HG02588 (cell line): ENCODE data around the gene ISCA1.
"Not testable (repeated sequence)": the region's sequence is repeated elsewhere in the genome, so short reads cannot be mapped to it uniquely, and the experiment has no call there.

ENCODE experiments used
- ATAC-seq: cut with Tn5 transposase; IDR thresholded peaks from one replicate; pipeline ENCODE4 v1.9.1; 2021; ENCODE audit warnings: mild to moderate bottlenecking, moderate library complexity; ENCODE audit not compliant: unreplicated experiment

The ISCA1 gene

DNA sequence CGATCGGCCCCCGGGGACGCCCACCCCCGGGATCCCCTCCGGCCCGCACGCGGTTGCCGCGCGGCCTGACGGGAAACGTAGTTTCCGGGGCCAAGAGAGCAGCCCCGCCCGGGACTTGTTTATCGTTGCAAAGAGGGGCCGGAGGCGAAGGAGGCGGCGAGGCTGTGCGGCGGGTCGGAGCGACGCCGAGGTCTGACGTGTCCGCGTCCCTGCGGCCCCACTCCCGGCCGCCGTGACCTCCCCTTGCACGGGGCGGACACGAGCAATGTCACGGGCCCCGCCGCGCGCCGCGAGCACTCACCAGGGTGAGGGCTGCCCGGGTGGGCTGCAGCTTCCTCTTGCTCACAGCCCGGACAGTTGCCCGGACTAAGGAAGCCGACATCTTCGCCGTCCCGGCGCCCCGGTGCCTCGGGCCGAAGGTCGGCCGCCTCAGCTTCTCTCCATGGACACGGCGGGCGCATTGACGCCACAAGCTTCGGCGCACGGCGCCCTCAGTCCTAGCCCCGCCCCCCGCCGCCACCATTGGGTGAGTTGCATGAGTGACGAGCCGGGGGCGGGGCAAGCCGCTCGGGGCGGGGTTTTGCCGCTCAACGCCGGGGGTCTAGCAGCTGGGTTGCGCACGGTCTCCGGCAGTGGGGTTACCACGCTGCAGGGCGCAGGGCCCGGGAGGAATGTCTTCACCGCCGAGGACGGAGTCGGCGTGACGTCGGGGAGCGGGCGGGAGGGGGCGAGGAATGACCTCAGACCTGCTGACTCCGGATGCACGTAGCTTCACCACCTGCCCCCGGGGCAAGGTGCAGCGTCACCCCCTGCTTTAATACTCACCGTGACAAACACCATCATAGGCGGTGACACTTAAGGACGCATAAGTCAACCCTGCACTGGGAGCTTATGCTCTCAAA is at the start of gene ISCA1:
Gene ISCA1 (minus strand): TSS at position 462 of the 902 bp plus-strand sequence. CDS start 80 bp downstream, at position 382.
- peak; percentile 75 for ATAC-seq

DNA sequence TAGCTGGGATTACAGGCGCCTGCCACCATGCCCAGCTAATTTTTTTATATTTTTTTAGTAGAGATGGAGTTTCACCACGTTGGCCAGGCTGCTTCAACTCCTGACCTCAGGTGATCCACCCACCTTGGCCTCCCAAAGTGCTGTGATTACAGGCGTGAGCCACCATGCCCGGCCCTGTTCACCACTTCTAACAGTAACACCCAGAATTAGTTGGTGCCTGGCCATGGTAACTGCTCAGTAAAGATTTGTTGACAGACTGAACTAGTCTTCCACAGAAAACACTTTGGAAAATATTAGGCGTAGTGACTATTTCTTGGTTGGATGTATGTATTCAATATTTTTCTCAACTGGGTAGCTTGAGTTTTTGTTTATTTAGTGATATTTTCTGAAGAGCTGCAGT is 47.8 kb upstream of the ISCA1 start:
- ATAC-seq: no peak

DNA sequence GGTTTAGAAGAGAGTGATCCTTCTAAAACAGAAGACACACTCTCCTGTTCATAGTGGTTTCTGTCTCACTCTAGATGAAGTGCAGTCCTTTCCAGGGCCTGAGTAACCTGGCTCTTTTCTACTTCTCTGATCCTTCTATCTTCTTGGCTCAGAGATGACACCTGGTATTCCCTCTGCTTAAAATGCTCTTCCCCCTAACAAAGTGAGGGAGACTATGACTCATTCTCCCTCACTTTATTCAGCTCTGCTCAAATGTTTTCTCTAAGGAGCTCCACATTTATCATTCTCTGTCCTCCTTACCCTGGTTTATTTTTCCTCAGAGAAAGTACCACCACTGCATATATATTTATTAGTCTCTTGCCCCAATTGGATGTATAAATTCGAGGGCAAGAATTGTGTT is 47.3 kb upstream of the ISCA1 start:
- no peak for ATAC-seq

DNA sequence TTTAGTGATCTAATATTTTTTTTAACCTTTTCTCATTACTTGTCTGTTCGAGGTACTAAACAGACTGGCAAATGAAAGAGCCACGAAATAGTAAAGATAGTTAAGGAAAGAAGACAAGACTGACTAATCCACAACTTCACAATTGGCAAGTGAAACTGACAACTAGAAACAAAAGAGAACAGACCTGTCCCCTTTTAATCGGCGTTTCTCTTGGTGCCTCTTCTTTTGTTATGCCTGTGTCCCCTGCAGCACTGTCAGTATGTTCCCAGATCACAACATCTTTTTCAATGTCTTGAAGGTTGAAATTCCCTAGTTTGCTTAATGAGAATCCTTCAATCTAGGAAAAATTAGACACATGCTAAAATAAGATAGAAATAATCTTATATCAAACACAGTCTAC is 45.8 kb upstream of the ISCA1 start:
- ATAC-seq: no peak

DNA sequence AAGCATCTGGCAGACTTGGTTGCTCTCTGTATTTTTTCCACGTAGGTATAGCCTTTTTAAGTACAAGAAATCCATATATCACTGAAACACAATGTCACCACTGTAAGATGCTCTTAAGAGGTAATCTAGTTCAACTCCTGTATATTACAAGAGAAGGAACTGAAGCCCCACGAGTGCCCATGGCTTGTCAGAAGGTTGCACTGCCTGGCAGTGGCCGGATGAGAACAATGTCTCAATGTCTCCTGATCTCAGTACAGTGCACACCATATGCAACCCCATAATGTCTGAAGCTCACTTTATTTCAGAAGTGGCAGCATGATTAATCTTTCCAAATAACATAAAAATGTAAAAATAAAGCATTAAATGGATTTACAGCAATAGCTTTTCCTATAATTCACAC is 44.2 kb upstream of the ISCA1 start:
- ATAC-seq: no peak

DNA sequence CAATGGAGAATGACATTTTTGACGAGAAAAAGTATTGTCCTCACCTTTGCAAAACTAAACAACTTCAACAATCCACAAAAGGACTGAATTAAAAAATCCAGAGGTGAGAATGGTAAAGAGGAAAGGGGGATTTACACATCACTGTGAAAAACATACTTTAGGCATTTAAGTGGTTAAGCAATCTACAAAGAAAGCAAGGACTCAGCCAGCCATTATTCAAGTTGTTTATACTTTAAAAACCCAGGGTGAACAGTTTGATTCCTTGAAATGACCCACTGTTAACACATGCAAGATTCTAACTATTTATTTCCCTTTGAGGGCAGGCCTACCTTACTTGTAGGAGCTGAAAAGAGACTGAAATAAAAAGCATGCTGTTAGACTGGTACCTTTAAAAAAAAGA is 42.6 kb upstream of the ISCA1 start:
- ATAC-seq: no peak

DNA sequence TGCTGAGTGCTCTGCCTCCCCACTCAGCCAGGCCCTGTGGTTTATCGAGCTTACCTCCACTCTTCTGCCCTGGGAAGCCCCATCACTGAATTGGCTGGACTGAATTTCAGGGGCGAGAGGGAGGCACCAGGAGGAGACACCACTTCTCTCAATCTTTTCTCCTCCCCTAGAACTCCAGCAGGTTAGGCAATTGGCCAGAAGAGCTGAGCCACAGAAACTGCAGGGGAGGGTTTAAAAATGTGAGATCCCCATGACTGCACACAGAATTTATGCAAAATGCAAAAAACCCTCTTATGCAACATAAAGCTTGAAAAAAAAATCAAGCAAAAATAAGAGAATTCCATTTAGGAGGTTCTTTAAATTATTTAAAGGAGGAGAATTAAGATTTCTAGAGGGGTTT is 42.0 kb upstream of the ISCA1 start:
- no peak for ATAC-seq

DNA sequence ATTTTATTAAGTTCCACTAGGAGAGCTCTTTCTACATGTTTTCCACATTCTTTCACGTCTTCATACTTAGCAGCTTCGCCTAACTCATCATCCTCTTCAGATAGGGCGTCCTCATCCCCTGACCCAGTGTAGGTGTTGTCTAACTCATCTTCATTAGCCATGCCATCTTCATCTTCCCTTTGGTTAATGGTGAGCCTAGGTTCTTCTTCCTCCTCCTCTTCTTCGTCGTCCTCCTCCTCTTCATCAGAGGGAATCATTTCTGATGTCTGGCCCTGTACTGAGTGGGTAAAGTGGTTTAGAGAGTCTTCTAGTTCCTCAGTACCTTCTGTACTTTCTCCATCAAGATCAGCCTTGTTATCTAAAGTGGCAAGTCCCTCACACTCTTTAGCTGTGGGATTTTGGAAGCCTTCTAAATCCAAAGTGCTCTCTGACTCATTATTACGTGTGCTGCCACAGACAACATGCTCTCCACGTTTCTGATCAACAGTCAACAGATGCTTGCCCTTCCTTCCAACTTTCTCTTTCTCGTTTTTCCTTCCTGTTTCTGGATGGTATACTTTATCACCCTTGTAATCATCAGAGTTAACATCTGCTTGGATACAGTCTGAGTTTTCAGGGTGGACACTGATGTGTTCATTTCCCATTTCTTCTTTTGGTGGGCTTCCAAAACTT is 40.8 kb upstream of the ISCA1 start:
- no peak for ATAC-seq

DNA sequence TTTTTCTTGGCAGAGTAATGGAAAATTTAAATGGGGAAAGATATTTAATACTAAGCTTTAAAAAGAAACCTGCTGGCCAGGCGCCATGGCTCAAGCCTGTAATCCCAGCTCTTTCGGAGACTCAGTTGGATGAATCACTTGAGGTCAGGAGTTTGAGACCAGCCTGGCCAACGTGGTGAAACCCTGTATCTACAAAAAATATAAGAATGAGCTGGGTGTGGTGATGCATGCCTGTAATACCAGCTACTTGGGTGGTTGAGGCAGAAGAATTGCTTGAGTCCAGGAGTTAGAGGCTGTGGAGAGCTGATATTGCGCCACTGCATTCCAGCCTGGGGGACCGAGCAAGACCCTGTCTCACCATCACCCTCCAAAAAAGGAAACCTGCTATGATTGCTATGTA is 39.0 kb upstream of the ISCA1 start:
- no peak for ATAC-seq

DNA sequence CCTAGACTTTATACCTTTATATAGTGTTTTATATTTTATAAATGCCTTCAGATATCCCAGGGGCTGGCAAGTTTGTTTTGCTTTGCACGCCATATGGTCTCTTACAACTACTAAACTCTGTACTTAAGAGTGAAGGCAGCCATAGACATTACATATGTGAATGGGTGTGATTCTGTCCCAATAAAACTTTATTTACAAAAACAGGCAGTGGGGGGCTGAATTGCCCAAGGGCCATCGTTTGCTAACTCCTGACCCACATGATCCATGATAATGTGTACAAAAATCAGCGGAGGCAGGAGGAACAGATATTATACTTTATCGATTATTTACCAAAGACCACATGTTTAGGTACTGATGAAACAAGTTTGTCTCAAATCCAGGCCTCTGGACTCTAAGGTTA is 35.8 kb upstream of the ISCA1 start:
- ATAC-seq: no peak

DNA sequence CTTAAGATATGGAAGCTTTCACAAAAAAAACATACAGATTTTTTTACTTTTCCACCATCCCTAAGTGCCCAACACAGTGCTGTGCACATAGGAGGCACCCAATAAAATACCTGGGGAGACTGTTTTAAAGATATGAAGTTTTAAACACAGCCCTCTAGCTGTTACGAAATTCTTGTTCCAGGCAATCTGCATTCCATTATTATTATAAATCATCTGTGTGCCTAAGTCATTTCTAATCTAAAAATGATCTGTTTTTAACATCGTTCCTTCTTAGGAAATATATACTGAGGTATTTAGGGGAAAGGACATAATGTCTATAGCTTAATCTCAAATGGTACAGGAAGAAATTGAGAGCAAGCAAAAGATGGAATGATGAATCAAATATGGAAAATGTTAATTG is 32.7 kb upstream of the ISCA1 start:
- ATAC-seq: no peak

DNA sequence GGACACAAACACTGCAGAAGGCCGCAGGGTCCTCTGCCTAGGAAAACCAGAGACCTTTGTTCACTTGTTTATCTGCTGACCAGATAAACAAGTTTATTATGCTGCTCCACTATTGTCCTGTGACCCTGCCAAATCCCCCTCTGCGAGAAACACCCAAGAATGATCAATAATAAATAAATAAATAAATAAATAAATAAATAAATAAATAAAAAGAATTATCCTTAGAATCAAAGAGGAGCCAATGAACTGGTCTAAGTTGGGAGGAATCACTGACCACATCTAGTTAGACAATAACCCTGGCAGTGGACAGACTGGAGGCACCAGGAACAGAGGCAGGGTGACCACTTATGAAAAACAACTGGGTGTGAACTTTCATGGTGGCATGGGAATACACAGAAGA is 30.6 kb upstream of the ISCA1 start:
- ATAC-seq: not testable (repeated sequence)

DNA sequence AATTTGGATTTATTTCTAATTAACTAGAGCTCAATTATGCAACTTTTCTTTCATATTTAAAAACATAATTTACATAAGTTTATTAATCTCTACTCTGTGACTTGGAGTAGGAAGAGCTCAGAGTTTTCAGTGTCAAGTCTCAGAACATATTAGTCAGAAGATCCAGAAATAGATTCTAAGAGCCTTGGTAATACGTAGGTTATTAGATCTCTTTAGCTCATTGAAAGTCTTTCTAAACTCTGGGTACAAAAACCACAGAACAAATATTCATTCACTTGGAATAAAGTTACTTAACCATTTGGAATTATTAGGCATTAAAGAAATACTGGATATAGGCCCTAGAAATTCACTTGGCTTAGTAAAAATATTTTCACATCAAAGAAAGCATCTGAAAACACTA is 26.3 kb upstream of the ISCA1 start:
- ATAC-seq: no peak

DNA sequence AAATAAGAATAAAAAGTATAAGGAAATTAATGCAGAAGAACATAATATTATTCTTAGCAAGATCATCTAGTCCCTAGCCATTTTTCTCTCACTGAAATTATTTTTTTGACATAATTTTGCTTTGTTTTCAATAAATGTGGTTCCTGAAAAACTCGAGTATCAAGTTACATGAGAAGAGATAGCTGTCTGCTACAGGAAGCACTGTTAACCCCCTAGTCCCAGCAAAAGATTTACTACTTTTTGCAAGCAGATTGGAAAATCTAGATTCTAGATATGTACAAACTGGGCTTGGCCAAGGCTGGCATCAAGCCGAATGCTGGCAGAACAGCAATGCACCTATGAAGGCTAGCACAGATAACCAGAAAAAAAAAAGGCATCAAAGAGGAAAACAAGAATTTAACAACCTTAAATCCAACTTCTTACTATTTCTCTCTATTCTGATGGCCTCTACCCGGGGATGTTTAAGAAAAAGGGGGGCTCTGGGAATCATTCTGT is 21.9 kb upstream of the ISCA1 start:
- no peak for ATAC-seq

DNA sequence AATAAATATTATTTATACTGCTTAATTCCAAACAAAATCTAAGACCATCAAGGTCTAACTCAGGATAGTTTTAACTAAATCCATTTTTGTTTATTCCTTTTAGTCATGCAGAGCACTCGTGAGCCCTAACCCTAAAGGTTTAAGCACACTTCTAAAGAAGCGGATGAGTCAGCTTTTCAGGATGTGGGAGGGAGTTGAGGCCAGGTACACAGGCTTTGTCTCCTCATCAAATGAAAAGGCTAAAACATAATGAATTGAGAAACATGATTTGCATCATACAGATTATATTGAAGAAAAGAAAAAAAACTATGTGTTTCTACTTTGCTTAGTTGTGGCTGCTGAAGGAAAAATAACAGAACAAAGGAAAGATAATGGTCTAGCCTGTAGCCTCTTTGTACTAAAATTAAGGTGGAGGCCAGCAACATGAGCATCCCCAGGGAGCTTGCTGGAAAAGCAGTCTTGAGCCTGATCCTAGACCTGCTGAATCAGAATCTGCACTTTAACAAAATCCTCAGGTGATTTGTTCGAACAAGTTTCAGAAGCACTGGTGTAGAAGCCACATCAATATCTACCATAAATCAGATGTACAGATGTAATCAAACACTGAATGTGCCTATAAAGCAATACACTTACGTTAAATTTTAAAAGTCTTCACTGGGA is 21.1 kb upstream of the ISCA1 start:
- no peak for ATAC-seq

DNA sequence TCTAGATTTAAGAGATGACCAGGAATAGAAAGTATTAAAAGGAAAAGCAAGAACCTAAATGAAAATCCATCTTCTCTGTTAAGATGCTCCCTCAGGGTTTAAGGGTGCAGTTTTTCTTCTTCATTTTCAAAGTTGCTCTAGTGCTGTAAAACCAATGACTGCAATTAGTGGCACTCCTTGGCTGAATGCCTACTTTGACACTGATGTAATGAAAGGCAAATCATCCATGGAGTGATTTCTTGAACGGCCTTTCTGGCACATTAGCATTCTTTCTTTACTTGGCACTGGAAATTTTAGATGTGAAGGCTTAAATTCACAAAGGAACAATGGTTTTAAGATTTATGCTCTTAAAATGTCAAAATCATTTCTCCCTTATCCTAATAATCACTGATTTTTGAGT is 19.3 kb upstream of the ISCA1 start:
- ATAC-seq: no peak

DNA sequence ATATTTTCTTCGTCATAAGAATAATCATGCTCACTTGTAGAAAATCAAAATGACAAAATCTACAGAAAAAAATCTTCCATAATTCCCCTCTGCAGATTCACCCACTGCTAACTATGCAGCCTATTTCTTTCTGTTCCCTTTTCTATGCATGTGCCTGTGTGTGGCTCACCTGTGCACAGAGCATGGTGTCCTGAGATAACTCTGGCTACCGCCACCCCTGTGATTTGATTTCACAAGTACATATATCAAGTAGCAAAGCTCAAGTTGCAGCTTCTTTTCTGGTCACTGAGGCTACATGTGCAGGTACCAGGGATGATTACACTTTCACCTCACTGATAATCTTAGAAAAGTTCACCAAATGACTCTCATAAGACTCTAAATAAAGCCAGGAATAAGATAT is 18.4 kb upstream of the ISCA1 start:
- no peak for ATAC-seq

DNA sequence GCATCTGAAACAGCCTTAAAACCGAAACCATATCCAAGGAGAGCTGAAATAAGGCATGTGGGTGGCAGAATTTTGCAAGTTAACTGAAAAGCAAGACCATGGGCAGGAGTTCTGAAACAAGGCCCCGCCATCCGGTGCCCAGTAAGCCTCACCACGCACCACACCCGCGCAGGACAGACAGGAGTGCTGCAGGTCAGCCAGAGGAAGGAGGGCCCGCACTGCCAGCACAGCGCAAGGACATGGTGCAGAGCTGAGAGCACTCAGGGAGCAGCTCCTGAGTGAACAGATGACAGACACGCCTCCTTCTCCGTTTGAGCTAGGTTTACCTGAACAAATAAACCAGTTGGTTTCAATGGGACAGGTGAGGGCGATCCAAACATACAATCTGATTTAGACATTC is 16.5 kb upstream of the ISCA1 start:
- ATAC-seq: no peak

DNA sequence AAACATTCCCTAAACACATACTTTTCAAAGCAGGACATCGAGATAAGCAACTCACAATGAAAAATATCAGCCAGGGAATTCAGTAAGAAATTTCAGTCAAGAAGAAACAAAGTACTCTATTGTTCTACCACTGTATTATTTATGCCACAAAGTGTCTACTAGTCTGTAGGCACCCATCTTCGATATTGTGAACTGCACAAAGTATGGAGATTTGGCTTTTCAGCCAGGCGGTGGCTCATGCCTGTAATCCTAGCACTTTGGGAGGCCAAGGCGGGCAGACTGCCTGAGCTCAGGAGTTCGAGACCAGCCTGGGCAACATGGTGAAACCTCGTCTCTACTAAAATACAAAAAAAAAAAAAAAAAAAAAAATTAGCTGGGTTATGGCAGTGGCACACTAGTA is 8.0 kb upstream of the ISCA1 start:
- ATAC-seq: not testable (repeated sequence)

DNA sequence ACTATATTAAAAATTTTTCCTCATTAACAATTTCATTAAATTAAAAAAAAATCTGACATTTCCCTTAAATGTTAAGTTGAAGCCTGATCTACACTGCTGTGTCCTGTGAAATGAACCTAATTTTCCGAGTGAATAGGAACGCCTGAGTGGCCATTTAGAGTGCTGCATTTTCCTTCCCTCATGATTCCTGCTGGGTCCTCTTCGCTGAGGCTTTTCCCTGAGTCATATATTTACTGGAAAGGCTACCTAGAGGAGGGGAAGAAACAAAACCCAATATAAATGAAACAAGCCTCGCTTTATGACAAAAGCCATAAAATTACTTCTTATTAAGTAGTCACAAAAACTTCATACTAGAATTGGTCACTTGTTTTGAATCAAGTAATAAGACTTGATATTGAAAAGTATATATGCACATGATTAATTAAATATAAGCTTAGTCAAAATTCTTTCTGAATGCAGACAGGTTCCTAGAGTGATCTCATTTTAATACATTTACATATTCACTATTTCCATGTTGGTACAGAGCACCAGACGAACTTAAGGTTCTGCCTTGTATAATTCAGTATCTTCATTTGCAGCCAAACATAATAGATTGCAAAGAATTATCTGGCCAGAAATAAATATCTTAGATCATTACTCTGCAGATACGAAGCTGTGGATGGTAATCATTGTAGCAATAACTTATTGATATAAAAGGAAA is 6.3 kb upstream of the ISCA1 start:
- ATAC-seq: no peak

DNA sequence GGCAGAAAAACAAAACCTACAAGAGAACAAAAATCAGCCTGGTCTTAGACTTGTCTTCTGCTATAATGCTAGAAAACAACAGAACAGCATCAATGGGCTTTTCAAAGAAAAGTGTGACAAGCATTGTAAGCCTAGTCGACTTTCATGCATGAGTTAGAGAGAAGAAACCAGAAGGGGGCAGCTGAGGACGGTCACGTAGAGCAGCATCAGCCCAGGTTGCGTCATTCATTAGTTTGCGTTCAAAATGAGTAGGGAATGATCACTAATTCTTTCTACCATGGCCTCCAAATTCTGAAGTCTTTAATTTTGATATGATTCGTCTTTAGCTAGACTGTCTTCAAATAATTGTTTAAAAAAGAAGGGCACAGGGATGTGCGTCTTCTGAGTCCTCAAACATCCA is 4.7 kb upstream of the ISCA1 start:
- no peak for ATAC-seq
